Natural killer cell (primary cell): ENCODE measurements around the gene VEZF1. TPM values are rescaled to one million over a fixed set of nuclear protein-coding genes. Genes with fewer than 3 reads are reported as not detected.
A peak's percentile ranks its signal among the peaks of the same experiment; 100 is the strongest.

ENCODE experiments used
- ATAC-seq, 3 donors: fragments of 150-1000 bp in 2 of 3; fragments of 200-7000 bp in 1 of 3; cut with Tn5 transposase; 1 replicate in 1 of 3; 2 replicates in 2 of 3; pipeline ENCODE4 v1.10.0; 2021; ENCODE audit warnings: mild to moderate bottlenecking in 2 of 3, moderate library complexity in 2 of 3
- DNase-seq, 2 donors: peaks; one replicate each; pipeline versions ENCODE4 v3.0.0 to v3.0.0-alpha.2; 2013 to 2021; ENCODE audit warnings: mixed read lengths in 1 of 2
- H3K27ac ChIP-seq: one replicate; pipeline ENCODE4 v1.5.1; 2013; ENCODE audit warnings: mild to moderate bottlenecking, low read length
- H3K27me3 ChIP-seq: one replicate; pipeline ENCODE4 v1.6.1; 2013; ENCODE audit warnings: low read length; ENCODE audit not compliant: control insufficient read depth, insufficient read depth
- H3K36me3 ChIP-seq: one replicate; pipeline ENCODE4 v1.6.1; 2013; ENCODE audit warnings: low read length; ENCODE audit not compliant: control insufficient read depth, insufficient read depth
- H3K4me1 ChIP-seq: one replicate; pipeline ENCODE4 v1.6.1; 2013; ENCODE audit warnings: low read length; ENCODE audit not compliant: control insufficient read depth, insufficient read depth
- H3K4me3 ChIP-seq: one replicate; pipeline ENCODE4 v1.5.1; 2013; ENCODE audit warnings: low read length
- H3K9me3 ChIP-seq: one replicate; pipeline ENCODE4 v1.6.1; 2013; ENCODE audit warnings: low read length; ENCODE audit not compliant: control insufficient read depth, insufficient read depth
- H3K27ac Mint-ChIP-seq, 2 donors: one replicate each; pipeline ENCODE4 v1.8.0; 2022; ENCODE audit warnings: mild to moderate bottlenecking in 2 of 2, mixed read lengths in 2 of 2, moderate library complexity in 1 of 2
- H3K27me3 Mint-ChIP-seq, 2 donors: one replicate each; pipeline ENCODE4 v1.8.0; 2022; ENCODE audit warnings: low read depth in 2 of 2, mixed read lengths in 2 of 2
- H3K36me3 Mint-ChIP-seq: one replicate; pipeline ENCODE4 v1.8.0; 2022; ENCODE audit warnings: mixed read lengths
- H3K4me1 Mint-ChIP-seq, 2 donors: one replicate each; pipeline ENCODE4 v1.8.0; 2022; ENCODE audit warnings: mixed read lengths in 2 of 2
- H3K4me3 Mint-ChIP-seq: one replicate; pipeline ENCODE4 v1.8.0; 2022; ENCODE audit warnings: mild to moderate bottlenecking, moderate library complexity, mixed read lengths
- H3K9me3 Mint-ChIP-seq, 2 donors: one replicate each; pipeline ENCODE4 v1.8.0; 2022; ENCODE audit warnings: mixed read lengths in 2 of 2
- WGBS: methylation state at CpG from one replicate; pipeline ENCODE4 v1.1.7; 2013; ENCODE audit warnings: missing lambda C conversion rate; ENCODE audit not compliant: insufficient coverage; 5-methylcytosine and 5-hydroxymethylcytosine counted together
- intact Hi-C: fragments of 100-400 bp; cut with micrococcal nuclease; formaldehyde crosslinking; loops from one replicate; pipeline ENCODE4 v1.14.2; 2022
- total RNA-seq, 4 donors: library from RNA; stranded (reverse); fragments of 120-200 nt in 1 of 4; gene quantifications; one replicate each; pipeline versions ENCODE4 v1.2.3 to v1.2.4, GENCODE V29; 2013 to 2022
- TF ChIP-seq, protein P1 (sequence below): fragments of 200-600 bp; IDR thresholded peaks from one replicate; pipeline ENCODE4 v1.8.0; 2022; ENCODE audit warnings: antibody characterized with exemption

Gene VEZF1
- total RNA-seq, 3 donors from 2014 or later (not counting 1 experiment from before 2014, with no cell fraction given), result 49.8 to 64.6 (median 63.4) TPM

DNA sequence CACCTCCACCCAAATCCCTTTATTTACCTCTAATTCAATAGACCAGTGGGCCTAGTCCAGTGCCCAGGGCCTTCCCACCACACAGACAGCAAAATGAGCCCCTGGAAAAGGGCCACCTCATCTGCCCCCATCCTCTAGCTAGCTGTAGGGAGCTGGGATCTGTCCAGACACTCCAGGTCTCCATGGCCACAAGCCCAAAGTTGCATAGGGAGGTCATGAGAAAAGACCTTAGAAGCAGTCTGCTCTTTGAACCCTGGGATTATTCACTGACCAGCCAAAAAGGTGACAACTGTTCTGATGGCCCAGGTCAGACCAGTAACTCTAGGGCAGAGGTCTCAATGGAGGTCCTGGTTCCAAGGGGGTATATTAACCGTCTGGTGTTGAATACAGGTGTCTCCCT, 34.8 kb downstream of the VEZF1 start:
- WGBS, result 75% methylated on average over 1 of the region's 1 CpG
- Histone ChIP-seq H3K4me3 (no peak overlapping the region), H3K9me3 (no peaks in the 10 kb centered on the region), H3K27ac (no peak overlapping the region), H3K27me3 (peaks cover 9% of the 10 kb centered on the region), H3K36me3 (no peaks in the 10 kb centered on the region), H3K4me1 (peaks cover 52% of the 10 kb centered on the region)
- Mint-ChIP-seq H3K9me3 (no peaks in the 10 kb centered on the region), H3K4me3 (peak overlapping the region; percentile 42), H3K36me3 (no peaks in the 10 kb centered on the region), H3K27me3 (peaks cover 18 to 41% of the 10 kb centered on the region in 2 donors), H3K27ac (no peak overlapping the region), H3K4me1 (peaks cover 36 to 65% of the 10 kb centered on the region in 2 donors)
- ATAC-seq (no peak), DNase-seq (no peak)
- intact Hi-C loops, result no loop called here
- TF ChIP-seq, protein P1, sequence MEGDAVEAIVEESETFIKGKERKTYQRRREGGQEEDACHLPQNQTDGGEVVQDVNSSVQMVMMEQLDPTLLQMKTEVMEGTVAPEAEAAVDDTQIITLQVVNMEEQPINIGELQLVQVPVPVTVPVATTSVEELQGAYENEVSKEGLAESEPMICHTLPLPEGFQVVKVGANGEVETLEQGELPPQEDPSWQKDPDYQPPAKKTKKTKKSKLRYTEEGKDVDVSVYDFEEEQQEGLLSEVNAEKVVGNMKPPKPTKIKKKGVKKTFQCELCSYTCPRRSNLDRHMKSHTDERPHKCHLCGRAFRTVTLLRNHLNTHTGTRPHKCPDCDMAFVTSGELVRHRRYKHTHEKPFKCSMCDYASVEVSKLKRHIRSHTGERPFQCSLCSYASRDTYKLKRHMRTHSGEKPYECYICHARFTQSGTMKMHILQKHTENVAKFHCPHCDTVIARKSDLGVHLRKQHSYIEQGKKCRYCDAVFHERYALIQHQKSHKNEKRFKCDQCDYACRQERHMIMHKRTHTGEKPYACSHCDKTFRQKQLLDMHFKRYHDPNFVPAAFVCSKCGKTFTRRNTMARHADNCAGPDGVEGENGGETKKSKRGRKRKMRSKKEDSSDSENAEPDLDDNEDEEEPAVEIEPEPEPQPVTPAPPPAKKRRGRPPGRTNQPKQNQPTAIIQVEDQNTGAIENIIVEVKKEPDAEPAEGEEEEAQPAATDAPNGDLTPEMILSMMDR, result no peak

DNA sequence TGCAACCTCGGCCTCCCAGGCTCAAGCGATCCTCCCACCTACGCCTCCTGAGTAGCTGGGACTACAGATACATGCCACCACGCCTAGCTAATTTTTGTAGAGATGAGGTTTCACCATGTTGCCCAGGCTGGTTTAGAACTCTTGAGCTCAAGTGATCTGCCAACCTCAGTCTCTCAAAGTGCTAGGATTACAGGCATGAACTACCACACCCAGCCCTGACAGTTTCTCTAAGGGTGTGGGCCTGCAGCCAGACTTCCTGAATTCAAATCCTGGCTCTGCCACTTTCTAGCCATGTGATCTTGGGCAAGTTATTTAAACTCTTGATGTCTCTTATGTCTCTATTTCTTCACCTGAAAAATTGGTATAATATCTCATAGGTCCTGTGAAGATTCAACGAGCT, 38.4 kb downstream of the VEZF1 start:
- Histone ChIP-seq H3K4me1 (peaks cover 56% of the 10 kb centered on the region), H3K27me3 (peaks cover 4% of the 10 kb centered on the region), H3K4me3 (no peak overlapping the region), H3K9me3 (no peaks in the 10 kb centered on the region), H3K27ac (no peak overlapping the region), H3K36me3 (no peaks in the 10 kb centered on the region)
- 89% methylated on average over 5 of the region's 5 CpGs for WGBS
- intact Hi-C loops, result loop anchor here (5.0 kb wide), 2 partner anchors 42 to 48 kb away; no protein-coding TSS in a partner anchor
- no peak for DNase-seq
- H3K9me3 Mint-ChIP-seq, result no peaks in the 10 kb centered on the region
- ATAC-seq, result no peak
- H3K27ac Mint-ChIP-seq, result no peak overlapping the region
- H3K4me1 Mint-ChIP-seq, result peaks cover 33 to 55% of the 10 kb centered on the region in 2 donors
- H3K27me3 Mint-ChIP-seq, result peaks cover 17 to 25% of the 10 kb centered on the region in 2 donors
- peak overlapping the region; percentile 67 for H3K4me3 Mint-ChIP-seq
- H3K36me3 Mint-ChIP-seq, result no peaks in the 10 kb centered on the region
- TF ChIP-seq, protein P1, result no peak

DNA sequence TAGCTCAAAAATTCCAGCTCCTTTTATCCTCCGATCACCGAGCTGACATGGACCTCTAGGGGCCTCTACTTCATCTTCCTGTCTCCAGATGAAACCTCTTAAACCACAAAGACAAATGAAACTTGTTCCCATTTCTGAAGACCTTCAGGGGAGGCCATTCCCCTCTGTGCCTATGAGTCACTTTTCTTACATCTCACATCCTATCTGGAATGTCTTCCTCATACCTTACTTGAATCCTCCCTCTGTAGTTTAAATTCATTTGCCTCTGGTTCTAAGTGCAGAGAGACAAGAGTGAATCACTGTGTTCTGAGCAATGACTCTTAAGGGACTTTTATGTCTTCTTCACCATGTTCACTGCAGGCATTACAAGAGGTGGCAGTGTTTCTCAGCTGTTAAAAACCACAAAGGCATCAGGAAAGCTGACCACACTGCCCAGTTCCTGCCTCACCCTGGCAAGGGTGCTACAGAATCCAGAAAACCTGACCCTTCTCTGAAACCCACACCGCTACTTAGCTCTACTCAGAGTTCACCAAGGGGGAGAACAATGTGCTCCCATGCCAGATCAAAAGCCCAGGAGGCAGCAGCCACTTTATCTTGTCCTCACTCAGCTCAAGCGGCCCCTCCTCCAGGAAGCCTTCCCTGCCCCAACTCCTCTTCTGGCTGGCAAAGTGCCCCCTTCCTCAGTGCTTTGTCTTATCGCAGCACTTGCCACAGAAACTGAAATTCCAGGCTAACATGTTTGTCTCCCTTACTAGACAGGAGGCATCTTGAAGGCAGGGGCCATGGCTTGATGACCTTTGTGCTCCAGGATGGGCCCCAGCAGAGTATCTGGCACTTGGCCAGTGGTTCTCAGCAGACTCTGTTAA, 39.3 kb downstream of the VEZF1 start:
- peaks cover 33 to 50% of the 10 kb centered on the region in 2 donors for H3K4me1 Mint-ChIP-seq
- ATAC-seq (peak; percentile 56 to 70 (median 62)), DNase-seq (peak; percentile 21 to 26)

More for the DNA sequence above, 39.3 kb downstream of the VEZF1 start:
- Histone ChIP-seq H3K36me3 (no peaks in the 10 kb centered on the region), H3K4me1 (peaks cover 50% of the 10 kb centered on the region), H3K9me3 (no peaks in the 10 kb centered on the region), H3K27ac (peak overlapping the region; percentile 4), H3K27me3 (peaks cover 3% of the 10 kb centered on the region), H3K4me3 (no peak overlapping the region)
- Mint-ChIP-seq H3K27me3 (peaks cover 15 to 20% of the 10 kb centered on the region in 2 donors), H3K9me3 (no peaks in the 10 kb centered on the region), H3K4me3 (peak overlapping the region; percentile 61), H3K36me3 (no peaks in the 10 kb centered on the region), H3K27ac (peak overlapping the region in 1 of 2 donors; percentile 75)
- TF ChIP-seq, protein P1, result no peak
- WGBS, result 49% methylated on average over 5 of the region's 5 CpGs
- intact Hi-C loops, result loop anchor here (5.0 kb wide), 2 partner anchors 41 to 49 kb away; no protein-coding TSS in a partner anchor
